IPS-18c (cell line): ENCODE results near the gene PSMD11.
"Not testable (repeated sequence)": the region's sequence is repeated elsewhere in the genome, so short reads cannot be mapped to it uniquely, and the experiment has no call there.

Source experiments
- H3K4me3 ChIP-seq: 2 replicates; pipeline ENCODE4 v1.7.0; 2013; ENCODE audit warnings: low read depth, mild to moderate bottlenecking, low read length, moderate library complexity; ENCODE audit not compliant: insufficient read depth
- H3K9me3 ChIP-seq: one replicate; pipeline ENCODE4 v1.6.1; 2013; ENCODE audit warnings: mild to moderate bottlenecking, low read length, moderate library complexity; ENCODE audit not compliant: control insufficient read depth, insufficient read depth

Gene PSMD11

DNA sequence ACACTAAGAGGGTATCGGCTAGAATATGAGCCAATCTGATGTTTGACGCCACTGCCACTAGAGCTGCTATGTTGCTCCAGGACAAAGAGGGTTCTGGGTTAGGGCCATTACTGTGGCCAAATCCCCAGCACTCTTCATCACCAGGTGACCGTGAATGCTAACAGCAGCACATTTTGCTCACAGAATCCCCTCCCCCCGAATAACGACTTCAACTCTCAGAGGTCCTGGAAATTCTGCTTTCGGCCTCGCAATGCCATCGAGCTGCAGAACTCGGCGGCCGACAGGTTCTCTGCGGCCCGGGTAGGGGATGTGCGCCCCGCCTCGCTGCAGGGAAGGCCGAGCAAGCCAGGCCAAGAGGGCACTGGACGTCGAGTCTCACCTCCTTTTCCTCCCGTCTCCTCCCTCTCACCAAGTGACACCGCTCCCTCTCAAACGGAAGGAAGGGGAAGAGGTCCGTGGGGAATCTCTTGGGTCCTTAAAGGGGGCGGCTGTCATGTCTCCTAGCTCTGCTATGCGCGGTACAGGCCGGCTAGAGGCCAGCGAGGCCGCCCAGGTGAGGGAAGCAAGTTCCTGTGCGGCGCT, 74.4 kb downstream of the PSMD11 start:
- Histone ChIP-seq H3K4me3 (peak overlapping the region; percentile 55), H3K9me3 (no peaks in the 10 kb centered on the region)

DNA sequence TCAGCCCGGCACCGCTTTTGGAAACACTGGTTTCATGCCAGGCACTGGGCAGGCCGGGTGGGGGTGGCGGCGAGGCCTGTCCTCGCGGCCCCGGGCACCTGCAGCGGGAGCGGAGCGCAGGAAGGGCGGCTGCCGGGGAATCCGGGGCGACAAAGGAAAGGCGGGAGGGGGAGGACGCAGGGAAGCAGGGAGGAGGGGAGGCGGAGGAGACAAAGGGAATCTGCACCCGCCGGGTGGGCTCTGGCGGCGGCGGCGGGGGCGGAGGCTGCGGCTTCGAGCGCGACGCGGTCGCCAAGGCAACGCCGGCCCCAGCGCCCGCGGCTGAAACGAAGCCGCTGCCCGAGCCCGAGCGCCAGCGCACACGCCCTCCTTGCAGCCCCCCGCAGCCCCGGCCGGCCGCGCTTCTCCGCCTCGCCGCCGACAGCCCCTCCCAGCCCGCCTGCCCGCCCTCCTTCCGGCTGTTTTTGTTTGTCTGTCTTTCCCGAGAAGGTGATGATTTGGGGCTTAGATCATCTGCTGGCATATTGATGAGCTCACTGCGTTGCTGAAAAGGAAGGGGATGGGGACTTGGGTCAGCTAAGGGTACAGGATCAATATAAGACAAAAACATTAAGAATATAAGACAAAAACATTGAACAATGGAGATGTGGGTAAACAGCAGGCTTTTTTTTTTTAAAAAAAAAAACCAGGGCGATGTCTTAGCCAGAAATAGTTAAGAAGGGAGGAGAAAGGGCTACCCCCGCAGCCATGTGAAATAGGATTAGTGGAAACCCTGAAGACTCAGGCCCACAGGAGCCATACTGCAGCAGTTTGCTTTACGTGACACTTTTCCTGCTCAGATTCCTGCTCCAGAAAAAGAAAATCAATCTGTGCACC, 75.2 kb downstream of the PSMD11 start:
- no peaks in the 10 kb centered on the region for H3K9me3 ChIP-seq

DNA sequence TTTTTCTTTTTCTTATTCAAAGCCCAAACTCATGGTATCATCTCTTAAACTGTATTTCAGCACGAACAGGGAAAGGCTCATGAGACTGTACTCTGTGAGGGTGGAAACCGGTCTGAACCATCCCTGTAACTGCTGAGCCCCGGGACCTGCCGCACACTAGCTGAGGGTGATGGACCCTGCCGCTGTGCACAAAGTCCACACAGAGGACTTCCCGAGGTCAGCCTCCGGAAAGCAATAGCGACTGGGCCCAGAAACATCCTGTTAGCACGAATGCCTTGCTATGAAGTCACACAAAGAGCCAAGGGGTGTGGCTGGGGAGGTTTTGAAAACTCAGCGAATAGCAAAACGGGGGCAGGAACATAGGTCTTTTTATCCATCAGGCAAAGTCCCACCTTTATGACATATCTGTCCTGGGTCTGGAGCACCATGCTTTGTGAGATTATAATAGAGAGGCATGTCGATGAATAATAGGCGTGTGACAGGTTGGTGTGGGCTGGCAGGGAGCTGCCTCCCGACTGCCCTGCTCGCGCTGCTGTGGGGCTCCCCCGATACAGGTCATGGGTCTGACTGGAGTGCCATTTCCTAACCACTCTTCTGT, 75.9 kb downstream of the PSMD11 start:
- Histone ChIP-seq H3K9me3 (no peaks in the 10 kb centered on the region), H3K4me3 (0 out of 2 replicates have a peak overlapping the region, but pooled peaks have one; percentile 12)

More for the DNA sequence above, 75.2 kb downstream of the PSMD11 start:
- H3K4me3 ChIP-seq, result peak overlapping the region; percentile 55

DNA sequence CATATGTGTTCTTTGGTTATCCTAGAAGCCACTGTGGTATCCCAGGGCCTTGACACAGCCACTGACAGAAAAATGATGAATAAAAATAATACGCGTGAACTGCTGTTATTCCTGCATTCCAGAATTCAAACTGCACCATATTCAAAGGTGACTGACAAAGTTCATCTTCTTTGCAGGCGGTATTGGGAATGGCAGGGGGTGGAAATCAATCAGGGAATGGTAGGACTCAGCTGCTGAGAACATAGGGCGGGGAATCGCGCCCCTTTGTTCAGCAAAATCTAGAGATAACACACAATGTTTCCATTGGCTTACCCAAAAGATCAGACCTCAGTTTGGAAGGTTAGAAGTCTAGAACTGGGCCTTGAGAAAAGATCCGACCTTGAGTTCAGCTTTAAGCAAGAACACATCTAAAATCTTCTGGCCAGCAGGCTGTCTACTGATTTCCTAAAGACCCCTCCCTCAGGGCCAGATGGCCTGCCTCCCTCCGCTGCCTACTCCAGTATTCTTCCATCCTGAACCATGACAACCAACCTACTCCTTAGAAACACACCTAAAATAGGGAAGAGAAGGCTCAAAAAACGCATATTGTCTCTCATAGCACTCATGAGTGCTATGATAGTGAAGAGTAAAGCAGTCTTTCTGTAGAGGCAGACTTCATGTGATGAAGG, 76.6 kb downstream of the PSMD11 start:
- Histone ChIP-seq H3K9me3 (no peaks in the 10 kb centered on the region), H3K4me3 (no peak overlapping the region)

DNA sequence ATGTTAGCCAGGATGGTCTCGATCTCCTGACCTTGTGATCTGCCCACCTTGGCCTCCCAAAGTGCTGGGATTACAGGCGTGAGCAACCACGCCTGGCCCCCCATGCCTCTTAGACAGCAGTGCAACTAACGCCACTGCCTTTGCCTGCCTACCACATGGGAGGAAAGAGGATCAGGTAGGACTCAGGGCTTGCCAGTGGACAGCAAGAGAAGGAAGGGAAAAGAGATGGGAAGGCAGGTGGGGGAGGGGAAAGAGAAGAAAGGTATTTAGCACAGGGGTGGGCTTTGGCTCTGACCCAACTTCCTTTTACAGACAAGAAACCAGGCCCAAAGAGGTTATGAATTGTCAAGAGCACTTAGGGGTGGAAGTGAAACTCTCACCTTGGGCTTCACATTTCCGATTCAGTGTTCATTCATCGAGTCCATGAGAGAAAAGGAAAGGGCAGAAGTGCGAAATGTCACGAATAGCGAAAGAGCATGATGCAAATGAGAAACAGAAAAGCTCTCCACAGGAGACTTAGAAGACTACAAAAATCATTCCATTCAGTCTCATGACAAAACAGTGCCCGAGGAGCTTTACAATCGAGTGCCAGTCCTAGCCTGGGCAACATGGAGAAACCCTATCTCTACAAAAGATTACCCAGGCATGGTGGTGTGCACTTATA, 78.8 kb downstream of the PSMD11 start:
- H3K4me3 ChIP-seq, result no peak overlapping the region
- H3K9me3 ChIP-seq, result no peaks in the 10 kb centered on the region

DNA sequence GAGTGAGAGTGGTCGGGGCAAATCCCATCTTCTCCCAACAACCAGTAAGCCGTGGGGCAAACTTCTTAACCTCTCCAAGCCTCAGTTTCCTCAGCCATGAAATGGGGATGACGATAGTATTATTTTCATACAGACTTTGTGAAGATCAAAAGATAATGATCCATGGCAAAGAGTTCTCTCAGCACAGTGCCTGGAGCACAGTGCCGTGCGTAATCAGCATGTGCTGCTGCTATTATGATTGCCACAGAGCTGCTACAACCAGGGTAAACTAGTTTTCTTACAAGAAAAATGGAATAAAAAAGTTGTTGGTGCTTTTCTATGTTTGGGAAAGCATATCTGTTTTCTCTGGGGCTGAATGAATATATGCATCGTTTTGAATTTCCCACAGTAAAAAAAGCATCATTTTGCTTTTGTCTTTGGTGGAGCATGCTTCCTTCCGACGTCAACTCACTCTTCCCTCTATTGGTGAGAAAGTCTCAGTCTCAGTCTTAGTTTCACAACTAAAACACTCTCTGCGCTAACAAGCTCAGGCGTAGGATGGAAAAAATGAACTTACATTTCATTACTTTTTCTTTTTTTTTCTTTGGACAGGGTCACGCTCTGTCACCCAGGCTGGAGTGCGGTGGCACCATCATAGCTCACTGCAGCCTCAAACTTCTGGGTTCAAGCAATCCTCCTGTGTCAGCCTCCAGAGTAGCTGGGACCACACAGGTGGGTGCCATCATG, 79.7 kb downstream of the PSMD11 start:
- Histone ChIP-seq H3K9me3 (no peaks in the 10 kb centered on the region), H3K4me3 (no peak overlapping the region)

DNA sequence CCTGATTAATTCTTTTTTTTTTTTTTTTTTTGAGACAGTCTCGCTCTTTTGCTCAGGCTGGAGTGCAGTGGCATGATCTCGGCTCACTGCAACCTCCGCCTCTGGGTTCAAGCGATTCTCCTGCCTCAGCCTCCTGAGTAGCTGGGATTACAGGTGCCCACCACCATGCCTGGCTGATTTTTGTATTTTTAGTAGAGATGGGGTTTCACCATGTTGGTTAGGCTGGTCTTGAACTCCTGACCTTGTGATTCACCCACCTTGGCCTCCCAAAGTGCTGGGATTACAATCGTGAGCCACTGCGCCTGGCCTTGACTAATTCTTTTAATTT, 80.2 kb downstream of the PSMD11 start:
- H3K9me3 ChIP-seq, H3K4me3 ChIP-seq: not testable (repeated sequence)

DNA sequence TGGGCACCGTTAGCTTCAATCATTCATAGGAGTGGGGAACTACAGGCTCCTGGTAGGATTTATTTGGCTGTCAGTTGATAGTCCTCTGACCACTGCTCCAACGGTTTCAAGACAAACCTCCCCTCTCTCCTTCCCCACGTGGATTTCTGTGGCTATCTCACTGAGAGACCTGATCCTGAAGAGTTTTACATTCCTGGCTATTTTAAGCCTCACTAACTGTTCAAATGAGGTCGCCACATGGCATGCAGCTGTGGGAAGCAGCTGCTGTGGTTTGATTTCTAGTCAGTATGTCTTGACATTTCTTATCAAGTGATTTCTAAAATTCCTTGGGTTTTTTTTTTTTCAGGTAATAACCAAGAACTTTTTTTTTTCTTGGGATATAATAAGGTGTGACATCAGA, 80.8 kb downstream of the PSMD11 start:
- H3K9me3 ChIP-seq, result no peaks in the 10 kb centered on the region
- no peak overlapping the region for H3K4me3 ChIP-seq

DNA sequence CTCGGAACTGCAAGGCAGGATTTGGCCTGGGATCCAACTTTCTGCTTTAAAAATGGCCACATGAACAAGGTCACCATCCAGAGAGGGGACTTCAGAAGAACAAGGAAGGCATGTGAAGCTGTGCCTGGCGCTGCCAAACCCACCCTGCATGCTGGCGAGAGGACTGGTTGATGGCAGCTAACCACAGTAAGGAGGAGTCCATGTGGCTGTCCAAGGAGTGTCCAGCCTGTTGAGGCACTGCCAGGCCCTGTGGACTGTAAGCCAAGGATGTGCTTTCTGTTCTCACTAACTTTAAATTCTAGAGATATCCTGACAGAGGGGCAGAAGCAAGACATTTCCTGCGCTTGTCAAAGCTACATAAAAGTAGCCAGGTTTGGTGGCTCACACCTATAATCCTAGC, 82.8 kb downstream of the PSMD11 start:
- H3K4me3 ChIP-seq, result no peak overlapping the region
- no peaks in the 10 kb centered on the region for H3K9me3 ChIP-seq

DNA sequence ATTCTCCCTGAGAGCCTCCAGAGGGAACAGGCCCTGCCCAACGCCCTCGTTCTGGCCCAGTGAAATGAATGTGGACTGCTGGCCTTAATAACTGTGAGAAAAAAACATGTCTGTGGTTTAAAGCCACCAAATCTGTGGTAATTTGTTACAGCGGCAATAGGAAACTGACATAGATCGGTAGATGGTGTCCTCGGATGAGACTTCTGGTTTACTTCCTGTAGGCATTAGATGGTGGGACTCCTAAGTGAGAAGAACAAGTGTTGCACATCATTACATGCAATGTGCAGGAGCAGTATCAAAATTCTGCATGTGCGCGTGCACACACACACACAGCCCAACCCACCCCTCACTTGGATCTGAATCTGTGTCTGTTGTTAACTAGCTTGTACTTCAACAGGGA, 84.5 kb downstream of the PSMD11 start:
- Histone ChIP-seq H3K9me3 (no peaks in the 10 kb centered on the region), H3K4me3 (no peak overlapping the region)

DNA sequence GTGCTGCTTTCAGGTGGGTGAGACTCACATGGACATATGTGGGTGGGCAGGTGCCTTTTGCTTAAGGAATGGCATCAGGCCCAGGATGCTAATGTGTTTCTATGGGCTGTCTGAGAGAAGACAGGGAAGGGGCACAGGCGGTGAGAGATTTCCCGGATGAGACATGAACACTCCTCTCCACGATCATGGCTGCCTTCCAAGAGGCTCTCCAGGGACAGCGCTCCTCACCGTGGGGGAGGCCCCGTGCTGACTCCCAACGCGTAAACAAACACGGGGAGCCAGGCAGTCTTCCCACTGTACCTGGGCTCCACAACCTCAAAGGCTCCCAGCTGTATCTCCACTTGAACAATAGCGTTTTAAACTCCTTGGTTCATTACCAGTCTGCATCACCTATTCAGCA, 85.3 kb downstream of the PSMD11 start:
- H3K4me3 ChIP-seq, result no peak overlapping the region
- no peaks in the 10 kb centered on the region for H3K9me3 ChIP-seq
